ENCODE measurements around the gene OR6C1.
"Not testable (repeated sequence)": the region's sequence is repeated elsewhere in the genome, so short reads cannot be mapped to it uniquely, and the experiment has no call there.

OR6C1 gene

GRCh38 chr12:55314043-55314442 is at the start of gene OR6C1:
Gene OR6C1, plus strand, starts transcription at chr12:55314343. Its CDS starts 6,257 bp downstream, at chr12:55320600.
- no peaks in the 10 kb centered on the region for H3K9me3 ChIP-seq (ENCODE audit: control insufficient read depth, insufficient read depth, low read length)
- no peaks in the 10 kb centered on the region for H3K27me3 ChIP-seq (ENCODE audit: control insufficient read depth, insufficient read depth, low read length)
- H3K27ac ChIP-seq (ENCODE audit: low read length), result no peak within 1 kb of the TSS
- no peaks in the 10 kb centered on the region for H3K36me3 ChIP-seq (ENCODE audit: control insufficient read depth, insufficient read depth, low read length)
- H3K4me1 ChIP-seq (ENCODE audit: control insufficient read depth, insufficient read depth, low read length), result no peaks in the 10 kb centered on the region
- H3K4me3 ChIP-seq (ENCODE audit: low read length), result no peak within 1 kb of the TSS
- no CpG with 5 or more reads among the region's 2 CpGs for WGBS (ENCODE audit: insufficient coverage, insufficient read length)
- no peak for DNase-seq (ENCODE audit: low read depth, low spot score)

GRCh38 chr12:55280991-55281390 is 33.2 kb upstream of the OR6C1 start:
- Histone ChIP-seq H3K36me3 (ENCODE audit: control insufficient read depth, insufficient read depth, low read length) (no peaks in the 10 kb centered on the region), H3K27ac (ENCODE audit: low read length) (no peak overlapping the region), H3K4me1 (ENCODE audit: control insufficient read depth, insufficient read depth, low read length) (no peaks in the 10 kb centered on the region), H3K9me3 (ENCODE audit: control insufficient read depth, insufficient read depth, low read length) (no peaks in the 10 kb centered on the region), H3K27me3 (ENCODE audit: control insufficient read depth, insufficient read depth, low read length) (no peaks in the 10 kb centered on the region), H3K4me3 (ENCODE audit: low read length) (no peak overlapping the region)
- no peak for DNase-seq (ENCODE audit: low read depth, low spot score)
- WGBS (ENCODE audit: insufficient coverage, insufficient read length), result no CpG with 5 or more reads among the region's 2 CpGs

- DNase-seq (ENCODE audit: low read depth, low spot score), result no peak
- H3K9me3 ChIP-seq (ENCODE audit: control insufficient read depth, insufficient read depth, low read length), result no peaks in the 10 kb centered on the region
- no CpG with 5 or more reads among the region's 2 CpGs for WGBS (ENCODE audit: insufficient coverage, insufficient read length)
- no peaks in the 10 kb centered on the region for H3K4me1 ChIP-seq (ENCODE audit: control insufficient read depth, insufficient read depth, low read length)
- H3K27ac ChIP-seq (ENCODE audit: low read length), result no peak overlapping the region
- H3K4me3 ChIP-seq (ENCODE audit: low read length), result no peak overlapping the region
- no peaks in the 10 kb centered on the region for H3K36me3 ChIP-seq (ENCODE audit: control insufficient read depth, insufficient read depth, low read length)
- no peaks in the 10 kb centered on the region for H3K27me3 ChIP-seq (ENCODE audit: control insufficient read depth, insufficient read depth, low read length)
Observed at GRCh38 chr12:55289999-55290398, 24.1 kb upstream of the OR6C1 start.

DNA sequence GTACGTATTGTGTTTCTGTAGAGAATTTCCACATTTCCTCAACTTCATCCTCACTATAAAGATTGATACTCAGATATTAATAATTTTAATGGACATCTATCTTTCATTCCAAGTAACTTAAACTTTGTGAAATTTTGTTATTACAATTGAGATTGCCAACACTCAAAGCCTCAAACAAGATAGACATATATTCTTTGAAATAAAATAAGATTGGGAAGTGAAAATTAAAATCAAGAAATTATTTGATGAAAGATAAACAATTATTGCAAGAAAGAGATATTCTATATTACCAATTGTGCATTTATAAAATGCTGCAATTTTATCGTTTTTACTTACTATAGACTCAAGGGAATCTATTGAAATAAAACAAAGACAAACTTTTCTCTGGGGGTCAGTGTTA is 17.7 kb upstream of the OR6C1 start, which contains the start of gene OR6C6:
Gene OR6C6 (minus strand): TSS at position 101 of the 400 bp plus-strand sequence. CDS start 1,337 bp downstream, outside the sequence.
- H3K9me3 ChIP-seq (ENCODE audit: control insufficient read depth, insufficient read depth, low read length), result no peaks in the 10 kb centered on the region
- H3K4me1 ChIP-seq (ENCODE audit: control insufficient read depth, insufficient read depth, low read length), result no peaks in the 10 kb centered on the region
- no CpG with 5 or more reads among the region's 2 CpGs for WGBS (ENCODE audit: insufficient coverage, insufficient read length)

DNA sequence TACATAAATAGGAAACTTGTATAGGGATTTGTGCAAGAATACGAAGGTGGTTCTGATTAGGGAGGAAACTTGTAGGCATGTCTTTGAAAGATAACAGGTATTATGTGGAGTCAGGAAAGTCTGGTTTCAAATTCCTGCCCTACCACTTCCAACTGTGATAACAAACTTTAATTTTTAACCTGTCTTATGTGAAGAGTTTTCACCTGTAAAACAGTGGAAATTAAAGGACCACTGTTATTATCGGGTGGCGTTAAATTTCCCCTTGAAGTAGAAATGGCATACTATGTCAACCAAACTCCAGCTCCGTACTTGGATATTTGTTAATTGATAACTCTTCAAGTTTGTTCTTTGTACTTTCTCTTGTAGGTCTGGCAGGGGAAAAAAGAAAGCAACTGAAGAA is 6.1 kb downstream of the OR6C1 start:
- no CpG with 5 or more reads among the region's 4 CpGs for WGBS (ENCODE audit: insufficient coverage, insufficient read length)
- no peaks in the 10 kb centered on the region for H3K4me1 ChIP-seq (ENCODE audit: control insufficient read depth, insufficient read depth, low read length)
- DNase-seq (ENCODE audit: low read depth, low spot score), result no peak
- H3K27ac ChIP-seq (ENCODE audit: low read length), result no peak overlapping the region
- H3K4me3 ChIP-seq (ENCODE audit: low read length), result no peak overlapping the region
- no peaks in the 10 kb centered on the region for H3K27me3 ChIP-seq (ENCODE audit: control insufficient read depth, insufficient read depth, low read length)
- no peaks in the 10 kb centered on the region for H3K36me3 ChIP-seq (ENCODE audit: control insufficient read depth, insufficient read depth, low read length)
- H3K9me3 ChIP-seq (ENCODE audit: control insufficient read depth, insufficient read depth, low read length), result no peaks in the 10 kb centered on the region

More for the DNA sequence above, 17.7 kb upstream of the OR6C1 start, which contains the start of gene OR6C6:
- Histone ChIP-seq H3K27ac (ENCODE audit: low read length) (no peak within 1 kb of the TSS), H3K27me3 (ENCODE audit: control insufficient read depth, insufficient read depth, low read length) (no peaks in the 10 kb centered on the region), H3K36me3 (ENCODE audit: control insufficient read depth, insufficient read depth, low read length) (no peaks in the 10 kb centered on the region), H3K4me3 (ENCODE audit: low read length) (no peak within 1 kb of the TSS)
- DNase-seq (ENCODE audit: low read depth, low spot score), result no peak

DNA sequence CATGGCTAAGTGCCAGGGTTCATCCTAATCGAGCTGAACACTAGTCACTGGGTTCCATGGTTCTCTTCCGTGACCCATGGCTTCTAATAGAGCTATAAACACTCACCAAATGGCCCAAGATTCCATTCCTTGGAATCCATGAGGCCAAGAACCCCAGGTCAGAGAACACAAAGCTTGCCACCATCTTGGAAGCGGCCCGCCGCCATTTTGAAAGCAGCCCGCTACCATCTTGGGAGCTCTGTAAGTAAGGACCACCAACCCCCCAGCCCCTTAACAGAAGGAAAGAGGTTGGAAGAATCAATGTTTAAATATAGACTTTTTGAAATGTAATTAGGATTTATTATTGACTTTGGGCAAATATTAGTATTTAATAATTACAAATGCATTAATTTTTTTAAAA is 11.7 kb downstream of the OR6C1 start:
- H3K27ac ChIP-seq (ENCODE audit: low read length); H3K4me3 ChIP-seq (ENCODE audit: low read length); H3K9me3 ChIP-seq (ENCODE audit: control insufficient read depth, insufficient read depth, low read length); H3K36me3 ChIP-seq (ENCODE audit: control insufficient read depth, insufficient read depth, low read length); H3K4me1 ChIP-seq (ENCODE audit: control insufficient read depth, insufficient read depth, low read length); H3K27me3 ChIP-seq (ENCODE audit: control insufficient read depth, insufficient read depth, low read length); DNase-seq (ENCODE audit: low read depth, low spot score): not testable (repeated sequence)
- no CpG with 5 or more reads among the region's 6 CpGs for WGBS (ENCODE audit: insufficient coverage, insufficient read length)

DNA sequence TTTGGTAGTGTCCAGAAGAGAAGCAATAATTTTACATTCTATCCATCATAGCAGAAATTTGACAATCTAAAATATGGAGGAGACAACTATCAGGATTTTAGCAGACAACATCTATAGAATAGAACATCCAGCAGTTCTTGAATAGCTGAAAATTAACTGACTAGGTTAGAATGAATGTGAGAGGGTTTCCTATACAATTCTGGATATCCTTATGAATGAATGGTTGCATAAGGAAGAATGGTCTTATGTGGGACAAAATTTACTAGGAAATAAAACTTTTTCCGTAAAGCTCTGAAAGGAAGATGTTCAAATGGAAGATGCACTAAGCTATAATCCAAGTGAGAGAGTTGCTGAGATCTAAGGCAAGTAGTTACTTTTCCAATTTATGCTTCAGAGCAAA is 16.3 kb downstream of the OR6C1 start, which contains the start of gene OR6C3:
Gene OR6C3 (plus strand): TSS at position 301 of the 400 bp plus-strand sequence. CDS start 955 bp downstream, outside the sequence.
- no CpG with 5 or more reads among the region's 1 CpG for WGBS (ENCODE audit: insufficient coverage, insufficient read length)
- H3K4me3 ChIP-seq (ENCODE audit: low read length), result no peak within 1 kb of the TSS
- H3K36me3 ChIP-seq (ENCODE audit: control insufficient read depth, insufficient read depth, low read length), result no peaks in the 10 kb centered on the region
- no peaks in the 10 kb centered on the region for H3K27me3 ChIP-seq (ENCODE audit: control insufficient read depth, insufficient read depth, low read length)
- no peaks in the 10 kb centered on the region for H3K9me3 ChIP-seq (ENCODE audit: control insufficient read depth, insufficient read depth, low read length)
- no peak within 1 kb of the TSS for H3K27ac ChIP-seq (ENCODE audit: low read length)
- no peak for DNase-seq (ENCODE audit: low read depth, low spot score)
- no peaks in the 10 kb centered on the region for H3K4me1 ChIP-seq (ENCODE audit: control insufficient read depth, insufficient read depth, low read length)

- DNase-seq (ENCODE audit: low read depth, low spot score), result no peak
- Histone ChIP-seq H3K36me3 (ENCODE audit: control insufficient read depth, insufficient read depth, low read length) (no peaks in the 10 kb centered on the region), H3K9me3 (ENCODE audit: control insufficient read depth, insufficient read depth, low read length) (no peaks in the 10 kb centered on the region), H3K4me3 (ENCODE audit: low read length) (no peak overlapping the region), H3K27ac (ENCODE audit: low read length) (no peak overlapping the region), H3K27me3 (ENCODE audit: control insufficient read depth, insufficient read depth, low read length) (no peaks in the 10 kb centered on the region), H3K4me1 (ENCODE audit: control insufficient read depth, insufficient read depth, low read length) (no peaks in the 10 kb centered on the region; the same call in 1 of the 2 replicates)
- no CpG with 5 or more reads among the region's 10 CpGs for WGBS (ENCODE audit: insufficient coverage, insufficient read length)
Observed at GRCh38 chr12:55336002-55336401, 21.9 kb downstream of the OR6C1 start.

GRCh38 chr12:55355338-55355737 is 41.2 kb downstream of the OR6C1 start:
- not testable (repeated sequence) for H3K36me3 ChIP-seq (ENCODE audit: control insufficient read depth, insufficient read depth, low read length); H3K4me3 ChIP-seq (ENCODE audit: low read length); H3K9me3 ChIP-seq (ENCODE audit: control insufficient read depth, insufficient read depth, low read length); H3K27ac ChIP-seq (ENCODE audit: low read length); DNase-seq (ENCODE audit: low read depth, low spot score); H3K4me1 ChIP-seq (ENCODE audit: control insufficient read depth, insufficient read depth, low read length); H3K27me3 ChIP-seq (ENCODE audit: control insufficient read depth, insufficient read depth, low read length)
- no CpG with 5 or more reads among the region's 4 CpGs for WGBS (ENCODE audit: insufficient coverage, insufficient read length)

- no peaks in the 10 kb centered on the region for H3K4me1 ChIP-seq (ENCODE audit: control insufficient read depth, insufficient read depth, low read length)
- no peaks in the 10 kb centered on the region for H3K27me3 ChIP-seq (ENCODE audit: control insufficient read depth, insufficient read depth, low read length)
- no peak within 1 kb of the TSS for H3K27ac ChIP-seq (ENCODE audit: low read length)
- no CpG with 5 or more reads among the region's 4 CpGs for whole genome bisulfite sequencing (ENCODE audit: insufficient coverage, insufficient read length)
- no peaks in the 10 kb centered on the region for H3K36me3 ChIP-seq (ENCODE audit: control insufficient read depth, insufficient read depth, low read length)
- no peak for DNase-seq (ENCODE audit: low read depth, low spot score)
- no peak within 1 kb of the TSS for H3K4me3 ChIP-seq (ENCODE audit: low read length)
- no peaks in the 10 kb centered on the region for H3K9me3 ChIP-seq (ENCODE audit: control insufficient read depth, insufficient read depth, low read length)
Observed at GRCh38 chr12:55362675-55363074, 48.5 kb downstream of the OR6C1 start, which contains the start of gene OR6C75. Gene OR6C75, plus strand, starts transcription at chr12:55362975. Its CDS starts 2,136 bp downstream, at chr12:55365111.

DNA sequence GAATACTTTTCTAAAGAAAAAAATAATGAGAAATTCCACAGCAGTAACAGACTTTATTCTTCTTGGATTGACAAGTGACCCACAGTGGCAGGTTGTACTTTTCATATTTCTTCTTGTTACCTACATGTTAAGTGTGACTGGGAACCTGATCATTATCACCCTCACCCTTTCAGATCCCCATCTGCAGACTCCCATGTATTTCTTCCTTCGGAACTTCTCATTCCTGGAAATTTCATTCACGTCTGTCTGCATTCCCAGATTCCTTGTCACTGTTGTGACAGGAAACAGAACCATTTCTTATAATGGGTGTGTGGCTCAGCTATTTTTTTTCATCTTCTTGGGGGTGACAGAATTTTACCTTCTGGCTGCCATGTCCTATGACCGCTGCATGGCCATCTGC is 50.9 kb downstream of the OR6C1 start:
- Histone ChIP-seq H3K9me3 (ENCODE audit: control insufficient read depth, insufficient read depth, low read length) (no peaks in the 10 kb centered on the region), H3K27ac (ENCODE audit: low read length) (no peak overlapping the region), H3K36me3 (ENCODE audit: control insufficient read depth, insufficient read depth, low read length) (no peaks in the 10 kb centered on the region), H3K27me3 (ENCODE audit: control insufficient read depth, insufficient read depth, low read length) (no peaks in the 10 kb centered on the region), H3K4me3 (ENCODE audit: low read length) (no peak overlapping the region), H3K4me1 (ENCODE audit: control insufficient read depth, insufficient read depth, low read length) (no peaks in the 10 kb centered on the region)
- DNase-seq (ENCODE audit: low read depth, low spot score), result no peak
- no CpG with 5 or more reads among the region's 3 CpGs for WGBS (ENCODE audit: insufficient coverage, insufficient read length)

Data from iPS DF 6.9 (cell line).